K562 (cell line): Measurements from ENCODE around the gene SPAG9. TPM values are rescaled to one million over a fixed set of nuclear protein-coding genes. Genes with fewer than 3 reads are reported as not detected.

Experiments used
- BHLHE40 ChIP-seq: IDR thresholded peaks from 2 replicates; pipeline ENCODE4 v1.6.1; 2011; ENCODE audit warnings: low read length, improper control_type of control experiment
- CBFA2T3 ChIP-seq: fragments of 450-650 bp; IDR thresholded peaks from 2 replicates; pipeline ENCODE4 v1.6.1; 2017
- CCNT2 ChIP-seq: IDR thresholded peaks from 2 replicates; pipeline ENCODE4 v1.6.1; 2011; ENCODE audit warnings: borderline replicate concordance, low read depth, mild to moderate bottlenecking, moderate library complexity, mixed read lengths, low read length; ENCODE audit not compliant: insufficient read length; ENCODE audit errors: extremely low read depth
- CREBBP ChIP-seq: IDR thresholded peaks from one replicate; pipeline ENCODE4 v1.6.1; 2012; ENCODE audit warnings: low read depth, mild to moderate bottlenecking, control low read depth, inconsistent platforms, low read length
- CTBP1 ChIP-seq: fragments of 450-650 bp; IDR thresholded peaks from 2 replicates; pipeline ENCODE4 v1.6.1; 2016; ENCODE audit warnings: borderline replicate concordance
- ELK1 ChIP-seq: sonication (generic); formaldehyde crosslinking; IDR thresholded peaks from 2 replicates; pipeline ENCODE4 v1.8.1; 2022; ENCODE audit warnings: missing genetic modification reagents
- EP300 ChIP-seq: IDR thresholded peaks from 2 replicates; pipeline ENCODE4 v1.6.1; 2012; ENCODE audit warnings: low read length, improper control_type of control experiment
- ESRRA ChIP-seq: fragments of 450-650 bp; IDR thresholded peaks from 2 replicates; pipeline ENCODE4 v1.6.1; 2014; ENCODE audit warnings: low read depth, mild to moderate bottlenecking, moderate library complexity, borderline replicate concordance
- FOXA3 ChIP-seq, 2 experiments: fragments of 450-650 bp in 1 of 2; sonication (generic) in 1 of 2; formaldehyde crosslinking; IDR thresholded peaks in 1 of 2; conservative IDR thresholded peaks in 1 of 2; 2 replicates each; pipeline versions ENCODE4 v1.4.0 to v1.8.0; 2020 to 2022; ENCODE audit warnings: mild to moderate bottlenecking in 2 of 2, missing genetic modification reagents in 1 of 2
- HES1 ChIP-seq: fragments of 450-650 bp; IDR thresholded peaks from 2 replicates; pipeline ENCODE4 v1.6.1; 2016; ENCODE audit warnings: low read depth, mild to moderate bottlenecking, moderate library complexity
- HSF4 ChIP-seq: fragments of 250-450 bp; sonication (Bioruptor Pico); IDR thresholded peaks from 2 replicates; pipeline ENCODE4 v2.1.2; 2022; ENCODE audit warnings: mild to moderate bottlenecking, moderate library complexity, borderline replicate concordance
- MTA3 ChIP-seq: fragments of 450-650 bp; formaldehyde crosslinking; IDR thresholded peaks from 2 replicates; pipeline ENCODE4 v1.6.1; 2017; ENCODE audit warnings: mild to moderate bottlenecking, borderline replicate concordance
- SMARCA4 ChIP-seq: fragments of 450-650 bp; IDR thresholded peaks from 2 replicates; pipeline ENCODE4 v1.6.1; 2016
- SOX6 ChIP-seq: fragments of 450-650 bp; IDR thresholded peaks from 2 replicates; pipeline ENCODE4 v1.6.1; 2014; ENCODE audit warnings: mild to moderate bottlenecking
- TAL1 ChIP-seq: fragments of 450-650 bp; IDR thresholded peaks from 2 replicates; pipeline ENCODE4 v1.6.1; 2016; ENCODE audit warnings: mild to moderate bottlenecking
- TBL1XR1 ChIP-seq, 2 experiments: IDR thresholded peaks; 2 replicates each; pipeline ENCODE4 v1.6.1; 2012; ENCODE audit warnings: improper control_type of control experiment in 2 of 2, low read length in 2 of 2, mild to moderate bottlenecking in 1 of 2
- TCF7 ChIP-seq: sonication (generic); IDR thresholded peaks from 2 replicates; pipeline ENCODE4 v1.6.1; 2016; ENCODE audit warnings: antibody characterized with exemption, borderline replicate concordance
- TCF7L2 ChIP-seq: fragments of 150-350 bp; IDR thresholded peaks from 2 replicates; pipeline ENCODE4 v1.6.1; 2016; ENCODE audit warnings: low read depth, mild to moderate bottlenecking, low read length, moderate library complexity
- TEAD4 ChIP-seq, 2 experiments: sonication (generic) in 1 of 2; formaldehyde crosslinking in 1 of 2; IDR thresholded peaks; 2 replicates each; pipeline versions ENCODE4 v1.6.1 to v1.8.0; 2012 to 2022; ENCODE audit warnings: borderline replicate concordance in 1 of 2, inconsistent platforms in 1 of 2, low read length in 1 of 2, mild to moderate bottlenecking in 1 of 2, missing genetic modification reagents in 1 of 2
- TOE1 ChIP-seq, 2 experiments: fragments of 450-650 bp in 1 of 2; sonication (generic) in 1 of 2; formaldehyde crosslinking in 1 of 2; IDR thresholded peaks; 2 replicates each; pipeline versions ENCODE4 v1.7.1 to v1.8.0; 2016 to 2022; ENCODE audit warnings: borderline replicate concordance in 2 of 2, mild to moderate bottlenecking in 2 of 2, antibody characterized with exemption in 1 of 2, inconsistent platforms in 1 of 2, low read depth in 1 of 2, missing genetic modification reagents in 1 of 2, moderate library complexity in 1 of 2
- XRCC4 ChIP-seq: IDR thresholded peaks from one replicate; pipeline ENCODE4 v1.6.1; 2011; ENCODE audit not compliant: insufficient read depth, insufficient read length; ENCODE audit errors: extremely low read depth
- ZBTB34 ChIP-seq: fragments of 250-450 bp; sonication (Bioruptor Pico); IDR thresholded peaks from 2 replicates; pipeline ENCODE4 v1.8.0; 2021; ENCODE audit warnings: mild to moderate bottlenecking, moderate library complexity
- ZBTB7A ChIP-seq: IDR thresholded peaks from 2 replicates; pipeline ENCODE4 v1.6.1; 2011; ENCODE audit warnings: low read depth, mild to moderate bottlenecking, low read length, moderate library complexity, borderline replicate concordance; ENCODE audit not compliant: control insufficient read depth
- ZNF174 ChIP-seq: fragments of 250-450 bp; sonication (Bioruptor Pico); IDR thresholded peaks from 2 replicates; pipeline ENCODE4 v1.4.0; 2020; ENCODE audit warnings: mild to moderate bottlenecking
- ZNF280A ChIP-seq: fragments of 450-650 bp; IDR thresholded peaks from 2 replicates; pipeline ENCODE4 v1.6.1; 2018; ENCODE audit warnings: mild to moderate bottlenecking, low read depth; ENCODE audit not compliant: partially characterized antibody
- polyA plus RNA-seq, 8 experiments: library from polyadenylated mRNA; depleted of rRNA in 4 of 8; stranded (reverse) in 5 of 8; unstranded in 3 of 8; fragments of >200 nt; fragmentation: Nextera tagmentation in 2 of 8; fragmentation: Illumina TruSeq in 1 of 8; extraction: Ambion mirVana in 2 of 8; extraction: Trizol in 1 of 8; gene quantifications; 2 replicates each; pipeline versions ENCODE4 v1.2.1 to v1.2.3, GENCODE V29; 2011 to 2014; ENCODE audit warnings: inconsistent platforms in 1 of 8, missing spikeins in 1 of 8
- total RNA-seq, 7 experiments: library from RNA; depleted of rRNA in 6 of 7; stranded (reverse); fragments of >200 nt in 6 of 7; fragmentation: Illumina TruSeq in 2 of 7; extraction: Trizol in 2 of 7; gene quantifications; 2 replicates each; pipeline versions ENCODE4 v1.2.1 to v1.2.3, GENCODE V29; 2011 to 2021; ENCODE audit warnings: low replicate concordance in 1 of 7

Gene SPAG9
- total and polyA plus RNA-seq, 9 of the 15 experiments (the other 6 are each of a cell fraction or from before 2014, with no cell fraction given): 12.2 to 99.2 (median 58.2) TPM

- TF ChIP-seq HES1: 0 out of 2 replicates have a peak, but pooled peaks have one; percentile 31
- no peak for TF ChIP-seq TCF7
- no peak for TF ChIP-seq HSF4 (CRISPR knock-in tag)
- TF ChIP-seq TEAD4 (IDR thresholded peaks at IDR 0.05; ENCODE audit: low read length): peak; percentile 52; the same call in 1 of the 2 replicates
- no peak for TF ChIP-seq TEAD4 (CRISPR knock-in tag; IDR thresholded peaks at IDR 0.05; ENCODE audit: borderline replicate concordance)
- peak; percentile 65 for TF ChIP-seq TAL1
- TF ChIP-seq ZNF280A: no peak
- peak; percentile 70 for TF ChIP-seq CBFA2T3
- no peak for TF ChIP-seq ESRRA
- TF ChIP-seq BHLHE40: no peak
- TF ChIP-seq TOE1 (IDR thresholded peaks at IDR 0.05; ENCODE audit: borderline replicate concordance): no peak
- TF ChIP-seq TOE1 (CRISPR knock-in tag; IDR thresholded peaks at IDR 0.05; ENCODE audit: borderline replicate concordance, low read depth): no peak
- TF ChIP-seq ZNF174 (CRISPR knock-in tag): no peak
- TF ChIP-seq CREBBP: no peak
- peak in 1 of 2 experiments; percentile 47; a peak in 1 of 4 replicates for TF ChIP-seq FOXA3 (CRISPR knock-in tag; conservative IDR thresholded peaks at IDR 0.05 in 1 of 2, IDR thresholded peaks at IDR 0.05 in 1 of 2)
- no peak for TF ChIP-seq ELK1 (CRISPR knock-in tag)
- no peak for TF ChIP-seq ZBTB34 (CRISPR knock-in tag)
- peak; percentile 49; the same call in 1 of the 2 replicates for TF ChIP-seq CTBP1
- TF ChIP-seq EP300: peak; percentile 32; the same call in 1 of the 2 replicates
- no peak for TF ChIP-seq CCNT2
- no peak for TF ChIP-seq MTA3
- peak in 1 of 2 experiments; percentile 71; a peak in 2 of 4 replicates for TF ChIP-seq TBL1XR1 (IDR thresholded peaks at IDR 0.05; ENCODE audit: low read length in 2 of 2)
- TF ChIP-seq ZBTB7A: no peak
- 0 out of 2 replicates have a peak, but pooled peaks have one; percentile 29 for TF ChIP-seq SMARCA4
- no peak for TF ChIP-seq TCF7L2
- no peak for TF ChIP-seq XRCC4
- peak; percentile 37; the same call in 1 of the 2 replicates for TF ChIP-seq SOX6
These were observed 141.1 kb downstream of the SPAG9 start (continued) for GRCh38 chr17:50979524-50979927.
